K562 (cell line): Measurements from ENCODE around the gene ZNF195. TPM values are rescaled to one million over a fixed set of nuclear protein-coding genes. Genes with fewer than 3 reads are reported as not detected.

Experiments
- ATF1 ChIP-seq, 2 experiments: fragments of 450-650 bp in 1 of 2; IDR thresholded peaks; 2 replicates each; pipeline ENCODE4 v1.6.1; 2016; ENCODE audit warnings: missing compliant biosample characterization in 1 of 2, missing genetic modification characterization in 1 of 2
- BHLHE40 ChIP-seq: IDR thresholded peaks from 2 replicates; pipeline ENCODE4 v1.6.1; 2011; ENCODE audit warnings: low read length, improper control_type of control experiment
- CBFA2T3 ChIP-seq: fragments of 450-650 bp; IDR thresholded peaks from 2 replicates; pipeline ENCODE4 v1.6.1; 2017
- EWSR1 ChIP-seq: fragments of 450-650 bp; IDR thresholded peaks from 2 replicates; pipeline ENCODE4 v1.6.1; 2018; ENCODE audit warnings: borderline replicate concordance, mild to moderate bottlenecking, low read depth, moderate library complexity; ENCODE audit not compliant: partially characterized antibody
- HNRNPLL ChIP-seq: fragments of 200-400 bp; formaldehyde crosslinking; IDR thresholded peaks from 2 replicates; pipeline ENCODE4 v1.6.1; 2017; ENCODE audit warnings: low read length, low read depth, mild to moderate bottlenecking; ENCODE audit not compliant: poor library complexity, severe bottlenecking
- LARP7 ChIP-seq: fragments of 450-650 bp; IDR thresholded peaks from 2 replicates; pipeline ENCODE4 v1.6.1; 2016
- MCM5 ChIP-seq: fragments of 450-650 bp; IDR thresholded peaks from 2 replicates; pipeline ENCODE4 v1.6.1; 2016; ENCODE audit warnings: low read depth
- MED1 ChIP-seq: sonication (generic); formaldehyde crosslinking; IDR thresholded peaks from 2 replicates; pipeline ENCODE4 v1.8.1; 2023; ENCODE audit warnings: missing genetic modification reagents, borderline replicate concordance
- NELFE ChIP-seq: IDR thresholded peaks from 2 replicates; pipeline ENCODE4 v1.6.1; 2011; ENCODE audit warnings: mild to moderate bottlenecking; ENCODE audit not compliant: insufficient read depth, insufficient read length
- NFE2L1 ChIP-seq: fragments of 450-650 bp; IDR thresholded peaks from 2 replicates; pipeline ENCODE4 v1.6.1; 2016; ENCODE audit warnings: missing genetic modification characterization, low read depth, mild to moderate bottlenecking, missing compliant biosample characterization, moderate library complexity, borderline replicate concordance
- NR2F6 ChIP-seq: fragments of 450-650 bp; formaldehyde crosslinking; IDR thresholded peaks from 2 replicates; pipeline ENCODE4 v1.4.0; 2020; ENCODE audit warnings: mild to moderate bottlenecking
- POLR3A ChIP-seq: IDR thresholded peaks from 2 replicates; pipeline ENCODE4 v1.6.1; 2011; ENCODE audit warnings: borderline replicate concordance, mild to moderate bottlenecking, moderate library complexity; ENCODE audit not compliant: insufficient read length, insufficient read depth; ENCODE audit errors: extremely low read depth
- PRDM10 ChIP-seq: fragments of 450-650 bp; IDR thresholded peaks from 2 replicates; pipeline ENCODE4 v1.6.1; 2018; ENCODE audit not compliant: partially characterized antibody
- ZKSCAN1 ChIP-seq: fragments of 150-350 bp; IDR thresholded peaks from 2 replicates; pipeline ENCODE4 v1.6.1; 2016; ENCODE audit warnings: low read depth, low read length
- ZNF224 ChIP-seq: sonication (generic); formaldehyde crosslinking; IDR thresholded peaks from 2 replicates; pipeline ENCODE4 v1.8.0; 2022; ENCODE audit warnings: mild to moderate bottlenecking, missing genetic modification reagents
- ZNF232 ChIP-seq: sonication (generic); formaldehyde crosslinking; IDR thresholded peaks from 2 replicates; pipeline ENCODE4 v1.8.0; 2022; ENCODE audit warnings: mild to moderate bottlenecking, missing genetic modification reagents
- ZNF507 ChIP-seq: conservative IDR thresholded peaks from 2 replicates; pipeline ENCODE4 v1.6.1; 2017; ENCODE audit warnings: missing genetic modification characterization, missing compliant biosample characterization
- ZNF518B ChIP-seq: fragments of 250-450 bp; sonication (Bioruptor Pico); IDR thresholded peaks from 2 replicates; pipeline ENCODE4 v1.5.0; 2021; ENCODE audit warnings: mild to moderate bottlenecking, moderate library complexity
- ZNF695 ChIP-seq: fragments of 450-650 bp; formaldehyde crosslinking; IDR thresholded peaks from 2 replicates; pipeline ENCODE4 v1.4.0; 2020; ENCODE audit warnings: mild to moderate bottlenecking, moderate library complexity
- ZNF696 ChIP-seq: fragments of 250-450 bp; sonication (Bioruptor Pico); conservative IDR thresholded peaks from 2 replicates; pipeline ENCODE4 v1.4.0; 2020; ENCODE audit warnings: mild to moderate bottlenecking, moderate library complexity
- polyA plus RNA-seq, 8 experiments: library from polyadenylated mRNA; depleted of rRNA in 4 of 8; stranded (reverse) in 5 of 8; unstranded in 3 of 8; fragments of >200 nt; fragmentation: Nextera tagmentation in 2 of 8; fragmentation: Illumina TruSeq in 1 of 8; extraction: Ambion mirVana in 2 of 8; extraction: Trizol in 1 of 8; gene quantifications; 2 replicates each; pipeline versions ENCODE4 v1.2.1 to v1.2.3, GENCODE V29; 2011 to 2014; ENCODE audit warnings: inconsistent platforms in 1 of 8, missing spikeins in 1 of 8
- total RNA-seq, 7 experiments: library from RNA; depleted of rRNA in 6 of 7; stranded (reverse); fragments of >200 nt in 6 of 7; fragmentation: Illumina TruSeq in 2 of 7; extraction: Trizol in 2 of 7; gene quantifications; 2 replicates each; pipeline versions ENCODE4 v1.2.1 to v1.2.3, GENCODE V29; 2011 to 2021; ENCODE audit warnings: low replicate concordance in 1 of 7
- TF ChIP-seq, protein P1 (sequence below), 3 experiments: fragments of 200-800 bp in 1 of 3; sonication (Bioruptor generic) in 1 of 3; sonication (generic) in 1 of 3; formaldehyde crosslinking in 1 of 3; IDR thresholded peaks; 2 replicates each; pipeline versions ENCODE4 v1.6.1 to v1.8.0; 2016 to 2022; ENCODE audit warnings: mild to moderate bottlenecking in 2 of 3, missing compliant biosample characterization in 2 of 3, missing genetic modification characterization in 2 of 3, missing genetic modification reagents in 1 of 3

Gene ZNF195
- total and polyA plus RNA-seq, 9 of the 15 experiments (the other 6 are each of a cell fraction or from before 2014, with no cell fraction given) = 42.1 to 75.5 (median 60.4) TPM

DNA sequence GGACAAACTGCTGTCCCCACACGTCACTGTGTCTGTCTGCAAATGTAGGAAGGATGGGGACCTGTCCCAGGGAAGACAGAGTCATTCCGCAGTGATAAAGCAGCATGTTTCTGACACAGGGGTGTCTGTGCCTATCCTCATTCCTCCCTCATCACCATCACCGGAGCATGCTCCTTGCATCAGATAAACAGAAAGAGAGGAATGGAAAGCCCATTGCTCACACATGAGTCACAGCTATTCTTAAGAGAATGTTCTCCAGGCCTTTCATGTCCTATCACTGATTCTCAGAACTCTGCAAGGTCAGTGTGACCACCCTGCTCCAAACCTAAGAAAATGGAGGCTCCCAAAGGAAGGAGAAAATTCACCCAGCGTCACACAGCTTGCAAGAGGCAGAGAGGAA lies 38.9 kb downstream of the ZNF195 start (continued):
- TF ChIP-seq ATF1 (CRISPR knock-in tag; IDR thresholded peaks at IDR 0.05) (no peak), ATF1 (tag; IDR thresholded peaks at IDR 0.05) (no peak; the same call in 1 of the 2 replicates), EWSR1 (no peak), MCM5 (no peak), ZNF507 (tag) (no peak), NR2F6 (CRISPR knock-in tag) (no peak), HNRNPLL (no peak), ZNF518B (CRISPR knock-in tag) (no peak), CBFA2T3 (peak; percentile 65), ZNF695 (no peak), ZNF232 (CRISPR knock-in tag) (no peak), NFE2L1 (tag) (no peak), POLR3A (no peak), BHLHE40 (peak; percentile 62; the same call in 1 of the 2 replicates), MED1 (no peak), ZNF696 (CRISPR knock-in tag) (no peak), LARP7 (no peak), ZKSCAN1 (no peak), NELFE (no peak), PRDM10 (no peak), ZNF224 (CRISPR knock-in tag) (no peak)
- TF ChIP-seq, protein P1, sequence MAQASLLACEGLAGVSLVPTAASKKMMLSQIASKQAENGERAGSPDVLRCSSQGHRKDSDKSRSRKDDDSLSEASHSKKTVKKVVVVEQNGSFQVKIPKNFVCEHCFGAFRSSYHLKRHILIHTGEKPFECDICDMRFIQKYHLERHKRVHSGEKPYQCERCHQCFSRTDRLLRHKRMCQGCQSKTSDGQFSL (CRISPR knock-in tag; IDR thresholded peaks at IDR 0.05) = no peak
- TF ChIP-seq, protein P1 (tag; IDR thresholded peaks at IDR 0.05) = no peak
